GM21619 (cell line): ENCODE measurements around the gene ZNF688.
A peak's percentile ranks its signal among the peaks of the same experiment; 100 is the strongest.
"Not testable (repeated sequence)": the region's sequence is repeated elsewhere in the genome, so short reads cannot be mapped to it uniquely, and the experiment has no call there.

Experiments
- ATAC-seq: cut with Tn5 transposase; IDR thresholded peaks from one replicate; pipeline ENCODE4 v1.9.1; 2021; ENCODE audit not compliant: unreplicated experiment

ZNF688 gene

DNA sequence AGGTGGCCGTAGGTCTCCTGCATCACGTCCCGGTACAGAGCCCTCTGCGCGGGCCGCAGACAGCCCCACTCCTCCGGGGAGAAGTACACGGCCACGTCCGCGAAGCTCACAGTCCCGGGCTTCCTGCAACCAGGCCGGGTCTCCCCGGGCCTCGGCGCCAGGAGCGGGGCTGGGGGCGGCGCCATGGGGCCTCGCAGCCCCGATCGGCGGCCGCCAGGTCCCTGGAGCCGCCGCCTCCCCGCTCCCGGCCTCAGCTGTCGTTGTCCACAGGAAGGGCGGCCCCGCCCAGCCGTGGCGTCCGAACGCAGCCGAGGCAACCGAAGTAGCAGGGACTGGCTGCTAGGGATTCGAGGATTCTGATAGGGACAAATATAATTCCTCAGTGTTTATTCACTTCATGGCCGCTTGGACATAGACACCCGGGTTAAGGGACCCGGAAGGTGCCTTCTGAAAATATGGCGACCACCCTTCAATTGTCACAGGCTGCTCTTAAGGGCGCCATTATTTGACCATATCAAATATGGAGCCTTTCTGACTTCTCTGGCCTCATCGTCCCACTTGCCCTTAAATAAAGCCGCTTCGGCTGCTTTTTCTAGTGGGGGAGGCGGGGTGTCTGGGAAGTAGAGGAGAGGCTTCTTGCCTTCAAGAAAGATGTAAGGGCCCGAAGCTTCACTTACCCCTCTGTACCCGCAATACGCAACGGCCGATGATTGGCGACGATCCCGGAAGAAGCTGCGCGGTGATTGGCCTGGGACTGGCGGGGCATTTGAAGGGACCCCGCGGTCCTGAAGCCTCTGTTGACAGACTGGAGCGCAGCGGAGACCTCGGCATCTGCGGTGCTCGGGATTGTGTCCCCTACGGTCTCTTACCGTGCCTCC, at the start of gene ZNF688:
Gene ZNF688 (minus strand): TSS at position 270 of the 878 bp plus-strand sequence. CDS start 85 bp downstream, at position 185.
- peak; percentile 70 for ATAC-seq

DNA sequence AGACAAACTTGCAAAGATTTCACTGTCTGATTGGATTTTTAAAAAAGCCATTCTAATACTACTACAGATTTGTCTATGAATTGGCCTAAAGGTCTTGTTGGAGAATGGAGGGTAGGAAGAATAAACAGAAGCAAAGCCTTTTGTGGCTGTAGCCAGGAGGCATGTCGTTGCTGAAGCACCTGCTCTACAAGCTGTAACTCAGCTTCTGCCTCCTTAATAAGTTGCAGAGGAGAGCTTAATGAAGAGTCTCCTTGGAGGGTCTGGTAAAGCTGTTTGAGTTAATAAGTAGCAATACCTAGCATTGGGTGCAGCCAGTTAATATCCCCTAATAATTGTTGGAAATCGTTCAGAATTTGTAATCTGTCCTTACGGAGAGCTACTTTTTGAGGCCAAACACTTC, 48.7 kb upstream of the ZNF688 start:
- ATAC-seq: no peak

DNA sequence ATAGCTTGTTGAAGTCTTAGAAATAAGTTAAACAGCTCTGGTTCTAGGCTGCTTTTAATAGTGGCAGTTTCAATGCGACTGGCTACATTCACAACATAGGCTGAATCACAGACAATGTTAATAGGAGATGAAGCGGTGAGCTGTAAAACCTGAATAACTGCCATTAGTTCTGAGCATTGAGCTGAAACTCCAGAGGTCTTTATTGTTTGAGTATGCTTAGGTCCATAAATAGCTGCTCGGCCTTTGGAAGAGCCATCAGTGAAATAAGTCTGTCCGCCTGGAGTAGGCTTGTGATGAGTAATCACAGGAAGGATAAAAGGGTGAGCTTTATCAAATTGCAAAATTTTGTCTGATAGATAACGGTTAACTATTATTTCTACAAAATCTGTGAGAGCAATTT, 48.1 kb upstream of the ZNF688 start:
- no peak for ATAC-seq

DNA sequence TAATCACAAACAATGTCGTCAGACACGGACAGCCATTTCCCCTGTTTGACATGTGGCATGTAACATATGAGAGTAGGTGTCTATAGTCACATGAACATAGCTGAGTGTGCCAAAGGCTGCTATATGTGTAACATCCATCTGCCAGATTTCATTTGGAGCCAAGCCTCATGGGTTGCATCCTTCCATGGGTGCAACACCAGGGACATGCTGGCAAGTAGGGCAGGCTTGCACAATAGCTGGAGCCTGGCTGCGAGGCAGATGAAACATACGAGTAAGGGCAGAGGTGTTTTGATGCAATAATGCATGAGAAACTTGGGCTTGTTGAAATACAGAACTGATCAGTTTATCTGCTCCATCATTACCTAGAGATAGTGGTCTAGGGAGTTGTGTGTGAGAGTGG, 47.7 kb upstream of the ZNF688 start:
- ATAC-seq: no peak

DNA sequence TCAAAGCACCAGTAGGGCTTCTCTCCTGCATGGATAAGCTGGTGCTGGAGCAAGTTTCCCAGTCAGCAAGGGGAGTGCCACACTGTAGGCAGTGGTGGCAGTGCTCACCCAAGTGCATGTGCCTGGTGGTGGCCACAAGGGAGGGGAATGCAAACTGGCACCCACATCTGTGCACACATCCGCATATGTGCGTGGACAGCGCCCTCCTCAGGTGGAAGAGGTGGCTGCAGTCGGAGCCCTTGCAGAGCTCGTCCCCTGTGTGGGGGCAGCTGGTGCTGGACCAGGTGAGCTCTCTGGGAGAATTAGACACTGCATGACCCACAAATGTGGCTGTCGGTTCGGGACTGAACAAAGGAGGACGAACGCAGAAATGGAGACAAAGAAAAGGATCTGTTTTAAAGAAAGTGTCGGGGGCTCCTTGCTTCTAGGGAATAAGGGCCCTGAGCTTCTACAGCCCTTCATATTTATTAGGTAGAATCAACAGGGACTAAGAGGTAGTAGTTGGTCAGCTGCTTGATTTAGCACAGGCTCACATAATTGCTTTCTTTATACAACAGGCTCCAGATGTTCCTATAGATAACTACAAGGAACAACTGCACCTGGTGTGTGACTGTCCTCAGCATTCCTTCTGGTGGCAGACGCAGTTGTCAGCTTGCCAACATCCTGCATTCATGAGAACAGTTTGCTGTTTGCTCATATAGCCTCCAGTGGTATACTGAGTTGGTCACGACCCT, 44.0 kb upstream of the ZNF688 start:
- no peak for ATAC-seq

DNA sequence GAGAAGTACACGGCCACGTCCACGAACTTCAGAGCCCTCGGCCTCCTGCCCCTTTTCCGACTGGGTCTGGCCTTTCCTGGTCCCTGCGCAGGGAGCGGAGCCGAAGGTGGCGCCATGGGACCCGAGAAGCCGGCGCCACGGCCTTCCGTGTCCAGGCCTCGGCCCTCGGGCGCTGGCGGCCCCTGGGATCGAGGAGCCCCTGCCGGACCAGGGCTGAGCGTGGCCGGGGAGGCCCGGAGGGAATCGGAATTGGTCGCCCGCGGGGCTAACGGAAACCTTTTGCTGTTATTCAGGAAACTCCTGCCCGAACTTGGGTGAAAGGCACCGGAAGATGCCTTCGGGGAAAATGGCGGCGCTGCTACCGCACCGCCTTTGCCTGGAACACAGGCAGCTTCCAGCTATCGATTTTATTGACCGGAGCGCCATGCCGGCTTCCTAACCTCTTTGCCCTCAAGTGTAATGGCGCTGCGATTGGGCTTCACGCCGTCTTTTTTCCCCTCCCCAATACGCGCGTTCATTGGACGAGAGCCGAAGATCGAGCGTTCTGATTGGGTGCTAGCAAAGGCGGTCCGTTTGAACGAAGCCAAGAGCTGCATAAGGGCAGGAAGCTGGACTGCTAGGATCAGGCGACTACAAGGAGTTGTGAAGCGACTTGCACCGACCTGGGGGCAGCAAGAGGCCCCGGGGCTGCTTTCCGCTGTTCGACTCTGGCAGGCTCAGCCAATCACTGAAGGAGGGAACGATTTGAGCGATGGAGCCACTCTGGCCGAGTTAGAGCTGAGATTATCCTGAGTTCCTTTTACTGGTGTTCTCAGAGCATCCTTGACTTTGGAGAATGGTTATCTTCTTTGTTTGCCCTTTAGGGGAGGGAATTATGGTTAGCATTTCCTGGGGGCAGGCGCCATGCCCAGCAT, 38.7 kb upstream of the ZNF688 start, which contains the start of gene ZNF689:
Gene ZNF689 (minus strand): TSS at position 464 of the 914 bp plus-strand sequence. CDS start 348 bp downstream, at position 116.
- peak; percentile 83 for ATAC-seq

DNA sequence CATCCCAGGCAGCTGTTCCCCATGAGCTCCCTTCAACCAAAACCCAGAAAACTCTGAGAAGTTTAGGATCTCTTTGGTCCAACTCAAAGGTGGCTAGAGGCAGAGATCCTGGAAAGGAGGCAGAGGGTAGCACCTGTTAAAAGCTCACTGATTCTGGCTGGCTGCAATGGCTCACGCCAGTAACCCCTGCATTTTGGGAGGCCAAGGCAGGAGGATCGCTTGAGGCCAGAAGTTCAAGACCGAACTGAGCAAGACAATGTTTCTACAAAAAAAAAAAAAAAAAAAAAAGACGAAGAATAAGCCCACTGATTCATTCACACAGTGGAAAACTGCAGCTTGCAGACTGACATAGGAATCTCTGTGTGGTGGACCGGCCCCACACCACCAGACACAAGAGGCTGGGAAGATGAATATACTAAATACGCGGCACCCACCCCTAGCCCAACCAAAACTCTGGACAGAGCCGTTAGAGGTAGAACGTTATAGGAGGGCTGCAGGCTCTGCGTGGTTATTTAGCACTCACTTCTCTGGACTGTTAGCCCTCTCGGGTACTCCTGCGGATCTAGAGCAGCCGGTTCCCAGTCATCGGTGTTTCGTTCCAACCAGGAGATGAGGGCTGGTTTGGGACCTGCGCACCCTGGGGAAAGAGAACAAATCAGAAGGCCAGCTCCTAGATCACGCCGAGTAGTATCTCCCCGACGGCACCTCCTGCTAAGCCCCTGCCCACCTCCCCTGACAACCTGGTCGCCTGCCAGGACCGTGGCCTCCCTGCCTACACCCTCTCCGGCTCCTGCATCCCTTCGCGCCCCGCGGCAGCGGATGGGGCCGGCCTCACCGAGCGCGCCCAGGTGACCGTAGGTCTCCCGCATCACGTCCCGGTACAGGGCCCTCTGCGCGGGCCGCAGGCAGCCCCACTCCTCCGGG, 37.8 kb upstream of the ZNF688 start:
- peak; percentile 45 for ATAC-seq

DNA sequence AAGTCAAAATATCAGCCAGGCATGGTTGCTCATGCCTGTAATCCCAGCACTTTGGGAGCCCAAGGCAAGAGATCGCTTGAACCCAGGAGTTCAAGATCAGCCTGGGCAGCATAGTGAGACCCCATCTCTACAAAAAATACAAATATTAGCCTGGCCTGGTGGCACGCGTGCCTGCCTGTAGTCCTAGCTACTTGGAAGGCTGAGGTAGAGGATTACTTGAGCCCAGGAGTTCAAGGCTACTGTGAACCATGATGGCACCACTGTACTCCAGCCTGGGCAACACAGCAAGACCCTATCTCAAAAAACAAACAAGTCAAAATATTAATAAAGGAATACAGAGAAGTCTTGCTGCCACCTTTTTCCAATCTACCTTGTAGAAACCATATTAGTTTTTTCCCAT, 34.5 kb upstream of the ZNF688 start:
- ATAC-seq: no peak

DNA sequence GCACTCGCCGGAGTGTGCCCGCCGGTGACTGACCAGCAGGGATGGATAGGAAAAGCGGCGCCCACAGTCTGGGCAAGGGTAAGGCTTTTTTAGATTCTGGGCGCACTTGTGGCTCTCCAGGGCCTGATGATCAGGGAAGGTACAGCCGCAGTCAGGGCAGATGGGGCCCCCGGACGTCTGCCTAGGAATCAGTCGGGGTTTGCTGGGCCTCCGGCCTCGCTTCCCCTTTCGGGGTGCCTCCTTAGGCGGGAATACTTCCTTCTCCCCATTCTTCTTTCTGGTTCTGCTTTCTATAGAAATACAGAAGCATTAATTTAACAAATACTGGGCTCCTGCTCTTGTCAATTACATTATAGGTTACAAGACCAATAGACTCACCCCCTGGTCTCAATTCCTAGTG, 33.6 kb upstream of the ZNF688 start:
- ATAC-seq: no peak

DNA sequence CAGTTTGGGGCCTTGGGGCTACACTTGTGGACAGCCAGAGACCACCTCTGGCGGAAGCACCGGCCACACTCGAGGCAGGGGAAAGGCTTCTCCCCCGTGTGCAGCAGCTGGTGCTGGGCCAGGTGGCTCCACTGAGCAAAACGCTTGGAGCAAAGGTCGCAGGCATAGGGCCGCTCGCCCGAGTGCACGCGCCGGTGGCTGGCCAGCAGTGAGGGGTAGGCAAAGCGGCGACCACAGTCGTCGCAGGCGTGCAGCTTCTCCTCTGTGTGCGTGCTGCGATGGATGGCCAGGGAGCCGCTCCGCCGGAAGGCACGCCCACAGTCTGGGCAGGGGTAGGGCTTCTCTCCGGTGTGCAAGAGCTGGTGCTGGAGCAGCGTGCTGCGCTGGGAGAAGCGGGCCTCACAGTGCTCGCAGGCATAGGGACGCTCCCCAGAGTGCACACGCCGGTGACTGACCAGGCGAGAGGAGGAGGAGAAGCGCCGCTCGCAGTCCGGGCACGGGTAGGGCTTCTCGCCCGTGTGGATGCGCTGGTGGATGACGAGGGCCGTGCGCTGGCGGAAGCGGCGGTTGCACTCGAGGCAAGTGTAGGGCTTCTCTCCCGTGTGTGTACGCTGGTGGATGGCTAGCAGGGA, 32.9 kb upstream of the ZNF688 start:
- ATAC-seq: no peak

DNA sequence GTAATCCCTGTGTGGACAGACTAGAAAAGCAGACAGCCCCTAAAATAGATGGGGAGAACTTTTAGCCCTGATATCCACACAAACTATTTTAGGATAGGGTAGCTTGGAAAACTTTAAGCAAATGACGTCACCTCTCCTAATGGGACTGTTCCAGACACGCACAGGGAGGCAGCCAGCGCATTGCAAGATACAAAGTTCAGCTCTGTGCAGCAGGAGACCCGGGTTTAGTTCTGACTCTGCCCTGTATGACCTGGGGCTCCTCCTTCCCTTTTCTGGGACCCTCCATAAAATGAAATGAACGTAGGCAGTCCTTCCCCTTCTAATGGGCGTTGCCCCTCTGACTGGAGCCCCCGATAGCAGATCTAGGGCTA, 32.4 kb upstream of the ZNF688 start:
- no peak for ATAC-seq

DNA sequence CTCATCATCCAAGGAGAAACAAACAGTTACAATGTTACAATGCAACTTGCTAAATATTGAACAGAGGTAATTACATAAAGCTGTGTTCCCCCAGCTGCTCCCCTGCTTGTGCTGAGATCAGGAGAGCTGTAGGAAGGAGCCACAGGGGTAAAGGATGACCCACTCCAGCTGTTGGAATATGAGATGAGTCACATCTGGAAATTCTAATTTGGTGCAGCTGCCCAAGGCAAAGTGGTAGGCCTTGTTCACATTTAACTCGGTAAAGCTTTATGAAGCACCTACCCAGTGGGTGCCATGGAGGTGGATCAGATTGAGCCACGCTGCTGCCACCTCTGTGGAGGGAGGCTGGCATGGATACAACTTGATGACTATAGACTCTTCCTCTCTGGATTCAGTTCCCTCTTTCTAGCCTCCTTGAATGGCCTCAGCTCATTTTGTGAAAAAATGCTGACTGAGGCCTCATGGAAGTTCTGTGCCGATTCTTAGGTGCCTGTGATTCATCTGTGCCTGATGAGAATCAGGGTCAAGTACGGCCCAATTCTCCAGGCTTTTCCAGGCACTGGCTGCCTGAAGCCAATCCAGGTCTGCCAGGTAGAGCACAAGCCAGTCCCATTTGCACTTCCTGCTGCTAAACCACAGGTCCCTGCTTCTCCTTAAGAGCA, 31.2 kb upstream of the ZNF688 start:
- ATAC-seq: no peak

DNA sequence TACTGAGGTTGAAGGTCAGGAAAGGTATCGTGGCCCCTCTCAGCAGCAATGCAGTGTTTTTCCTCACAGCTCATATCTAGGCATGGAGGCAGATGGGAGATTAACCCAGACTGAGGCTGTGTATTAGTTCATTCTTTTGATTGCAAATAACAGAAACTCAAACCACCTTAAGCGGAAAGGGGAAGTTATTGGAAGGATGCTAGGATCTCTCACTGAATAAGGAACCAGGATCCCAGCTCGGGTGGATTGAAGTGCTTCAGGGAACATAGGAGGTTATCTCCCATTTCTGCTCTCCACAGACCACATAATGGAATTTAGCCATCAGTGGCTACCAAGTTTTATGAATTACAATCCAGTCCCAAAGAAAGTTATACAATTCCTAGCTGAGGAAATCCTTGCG, 30.5 kb upstream of the ZNF688 start:
- no peak for ATAC-seq

DNA sequence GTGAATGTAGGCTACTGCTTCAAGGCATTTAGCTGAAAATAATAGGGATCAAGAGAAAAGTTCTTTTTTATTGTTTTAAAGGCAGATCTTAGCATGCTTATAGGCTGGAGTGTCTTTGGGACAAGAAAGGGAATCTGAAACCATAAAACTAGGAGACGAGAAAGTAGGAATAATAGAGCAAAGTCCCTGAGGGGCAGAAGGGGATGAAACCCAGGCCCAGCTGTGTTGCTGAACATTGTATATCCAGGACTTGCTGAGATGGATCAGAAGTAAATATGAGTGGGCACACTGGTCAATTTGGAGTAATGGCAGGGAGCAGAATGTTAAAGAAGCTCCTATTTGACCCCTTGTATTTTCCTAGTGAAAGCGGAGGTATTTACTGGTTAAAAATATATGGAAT, 29.4 kb upstream of the ZNF688 start:
- no peak for ATAC-seq

DNA sequence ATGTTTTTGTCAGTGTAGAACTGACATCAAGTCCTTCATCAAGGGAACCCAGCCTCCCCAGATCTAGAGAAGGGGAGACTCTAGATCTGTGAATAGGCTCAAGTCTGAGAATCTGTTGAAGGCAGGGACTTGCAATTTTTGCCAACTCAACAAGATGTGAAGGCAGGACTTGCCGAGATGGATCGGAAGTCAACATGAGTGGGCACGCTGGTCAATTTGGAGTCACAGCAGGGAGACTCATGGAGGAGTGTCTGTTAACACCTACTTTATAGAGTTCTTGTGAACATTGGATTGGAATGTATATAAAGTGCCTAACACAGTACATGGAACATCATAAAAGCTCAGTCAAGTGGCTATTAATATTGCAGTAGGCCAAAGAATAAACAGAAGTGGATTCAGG, 28.7 kb upstream of the ZNF688 start:
- ATAC-seq: no peak

DNA sequence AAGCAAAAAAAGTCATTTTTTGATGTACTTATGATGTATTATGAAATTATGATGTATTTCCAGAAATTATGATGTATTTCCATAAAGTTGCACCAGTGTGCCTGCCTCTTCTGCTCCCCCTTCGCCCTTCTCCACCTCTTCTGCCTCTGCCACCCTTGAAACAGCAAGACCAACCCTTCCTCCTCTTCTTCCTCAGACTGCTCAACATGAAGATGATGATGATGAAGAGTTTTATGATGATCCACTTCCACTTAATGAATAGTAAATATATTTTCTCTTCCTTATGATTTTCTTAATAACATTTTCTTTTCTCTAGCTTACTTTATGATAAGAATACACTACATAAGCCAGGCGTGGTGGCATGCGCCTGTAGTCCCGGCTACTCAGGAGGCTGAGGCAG, 21.4 kb upstream of the ZNF688 start:
- no peak for ATAC-seq

DNA sequence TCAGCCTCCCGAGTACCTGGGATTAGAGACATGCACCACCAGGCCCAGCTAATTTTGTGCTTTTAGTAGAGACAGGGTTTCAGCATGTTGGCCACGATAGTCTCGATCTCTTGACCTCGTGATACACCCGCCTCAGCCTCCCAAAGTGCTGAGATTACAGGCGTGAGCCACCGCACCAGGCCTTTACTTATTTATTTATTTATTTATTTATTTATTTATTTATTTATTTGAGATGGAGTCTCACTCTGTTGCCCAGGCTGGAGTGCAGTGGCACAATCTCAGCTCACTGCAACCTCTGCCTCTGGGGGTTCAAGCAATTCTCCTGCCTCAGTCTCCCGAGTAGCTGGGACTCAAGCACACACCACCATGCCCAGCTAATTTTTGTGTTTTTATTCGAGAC, 19.4 kb upstream of the ZNF688 start:
- ATAC-seq: not testable (repeated sequence)

DNA sequence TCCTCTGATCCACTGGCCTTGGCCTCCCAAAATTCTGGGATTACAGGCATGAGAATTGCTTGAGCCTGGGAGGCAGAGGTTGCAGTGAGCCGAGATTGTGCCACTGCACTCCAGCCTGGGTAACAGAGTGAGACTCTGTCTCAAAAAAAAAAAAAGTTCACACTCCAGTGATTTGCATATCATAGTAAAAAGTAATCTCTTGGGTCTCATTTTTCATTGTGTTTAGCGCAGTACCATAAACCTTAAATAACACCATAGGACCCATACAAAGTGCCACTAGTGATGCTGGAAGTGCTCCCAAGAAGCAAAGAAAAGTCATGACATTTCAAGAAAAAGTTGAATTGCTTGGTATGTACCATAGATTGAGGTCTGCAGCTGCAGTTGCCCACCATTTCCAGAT, 18.1 kb upstream of the ZNF688 start:
- not testable (repeated sequence) for ATAC-seq

DNA sequence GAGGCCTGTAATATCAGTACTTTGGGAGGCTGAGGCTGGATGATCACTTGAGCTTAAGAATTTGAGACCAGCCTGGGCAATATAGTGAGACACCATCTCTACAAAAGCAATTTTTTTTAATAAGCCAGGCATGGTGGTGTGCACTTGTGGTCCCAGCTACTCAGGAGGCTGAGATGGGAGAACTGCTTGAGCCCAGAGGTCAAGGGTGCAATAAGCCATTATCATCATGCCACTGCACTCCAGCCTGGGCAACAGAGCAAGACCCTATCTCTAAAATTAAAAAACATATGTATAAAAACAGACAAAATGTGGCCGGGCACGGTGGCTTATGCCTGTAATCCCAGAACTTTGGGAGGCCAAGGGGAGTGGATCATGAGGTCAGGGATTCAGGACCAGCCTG, 17.1 kb upstream of the ZNF688 start:
- ATAC-seq: no peak
